DMS 273 (cell line): ENCODE data around the gene RAMP3.
"Not testable (repeated sequence)": the region's sequence is repeated elsewhere in the genome, so short reads cannot be mapped to it uniquely, and the experiment has no call there.

Source experiments
- DNase-seq: peaks from one replicate; lab custom pipeline; 2025; ENCODE audit not compliant: unreplicated experiment; lab: John Stamatoyannopoulos, UW

The RAMP3 gene

GRCh38 chr7:45155941-45156340 is 1.6 kb upstream of the RAMP3 start:
- no peak for DNase-seq

- DNase-seq, result no peak
Observed at GRCh38 chr7:45156516-45157272, 897 bp upstream of the RAMP3 start.

- no peak for DNase-seq
Observed at GRCh38 chr7:45157286-45157652, 322 bp upstream of the RAMP3 start.

GRCh38 chr7:45158471-45158870 is 880 bp downstream of the RAMP3 start:
- no peak for DNase-seq

GRCh38 chr7:45159296-45159695 is 1.7 kb downstream of the RAMP3 start:
- DNase-seq, result no peak

GRCh38 chr7:45160417-45160881 is 2.9 kb downstream of the RAMP3 start:
- no peak for DNase-seq

GRCh38 chr7:45161138-45161537 is 3.5 kb downstream of the RAMP3 start:
- no peak for DNase-seq

- DNase-seq, result no peak
Observed at GRCh38 chr7:45161842-45162241, 4.3 kb downstream of the RAMP3 start.

- DNase-seq, result no peak
Observed at GRCh38 chr7:45162311-45162845, 4.8 kb downstream of the RAMP3 start.

- no peak for DNase-seq
Observed at GRCh38 chr7:45162943-45163691, 5.5 kb downstream of the RAMP3 start.

- no peak for DNase-seq
Observed at GRCh38 chr7:45163692-45164052, 6.1 kb downstream of the RAMP3 start.

- not testable (repeated sequence) for DNase-seq
Observed at GRCh38 chr7:45164271-45164670, 6.7 kb downstream of the RAMP3 start.

- no peak for DNase-seq
Observed at GRCh38 chr7:45165857-45166256, 8.3 kb downstream of the RAMP3 start.

GRCh38 chr7:45171946-45172345 is 14.4 kb downstream of the RAMP3 start:
- no peak for DNase-seq

- DNase-seq, result no peak
Observed at GRCh38 chr7:45173596-45174327, 16.2 kb downstream of the RAMP3 start.

GRCh38 chr7:45174328-45174610 is 16.7 kb downstream of the RAMP3 start:
- DNase-seq, result no peak

- no peak for DNase-seq
Observed at GRCh38 chr7:45174966-45175765, 17.6 kb downstream of the RAMP3 start.

GRCh38 chr7:45176091-45176490 is 18.5 kb downstream of the RAMP3 start:
- no peak for DNase-seq

- no peak for DNase-seq
Observed at GRCh38 chr7:45176886-45177731, 19.5 kb downstream of the RAMP3 start.

- DNase-seq, result no peak
Observed at GRCh38 chr7:45177801-45178200, 20.2 kb downstream of the RAMP3 start.
